ENCODE measurements around the gene CDK5RAP3.
"Not testable (repeated sequence)": the region's sequence is repeated elsewhere in the genome, so short reads cannot be mapped to it uniquely, and the experiment has no call there.

The CDK5RAP3 gene

DNA sequence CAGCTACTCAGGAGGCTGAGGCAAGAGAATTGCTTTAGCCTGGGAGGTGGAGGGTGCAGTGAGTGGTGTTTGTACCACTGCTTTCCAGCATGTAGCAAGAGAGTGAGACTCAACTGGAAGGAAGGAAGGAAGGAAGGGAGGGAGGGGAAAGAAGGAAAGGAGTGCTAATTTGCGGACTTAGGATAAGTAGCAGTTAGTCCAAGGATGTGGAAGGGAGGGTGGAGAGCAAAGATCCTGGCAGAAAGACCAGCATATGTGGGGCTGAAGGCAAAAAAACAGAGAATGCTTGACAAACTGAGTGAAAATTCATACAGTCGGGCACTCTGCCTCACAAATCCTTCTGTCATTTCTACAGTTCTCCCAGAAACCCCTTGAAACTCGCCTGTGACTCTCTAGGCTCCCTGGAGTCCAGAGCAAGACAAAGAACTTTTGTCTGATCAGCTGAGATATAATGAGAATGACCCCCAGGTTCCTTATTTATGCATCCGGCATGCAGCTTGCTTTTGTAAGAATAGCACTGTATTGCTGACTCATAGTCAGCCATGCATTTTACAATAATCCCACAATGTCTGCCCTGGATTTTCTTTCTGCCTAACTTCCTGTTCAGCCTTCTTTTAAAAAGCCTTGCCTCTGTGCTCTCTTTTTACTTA is 31.5 kb downstream of the CDK5RAP3 start:
- DNase-seq: peak; percentile 23

GRCh38 chr17:48002916-48003416 is 32.1 kb downstream of the CDK5RAP3 start:
- DNase-seq: no peak

- DNase-seq: no peak
Measured at GRCh38 chr17:48003417-48004151, 32.7 kb downstream of the CDK5RAP3 start.

GRCh38 chr17:48004983-48005382 is 34.1 kb downstream of the CDK5RAP3 start:
- DNase-seq: no peak

- DNase-seq: no peak
Measured at GRCh38 chr17:48006936-48007709, 36.2 kb downstream of the CDK5RAP3 start.

- DNase-seq: no peak
Measured at GRCh38 chr17:48010193-48010592, 39.3 kb downstream of the CDK5RAP3 start.

DNA sequence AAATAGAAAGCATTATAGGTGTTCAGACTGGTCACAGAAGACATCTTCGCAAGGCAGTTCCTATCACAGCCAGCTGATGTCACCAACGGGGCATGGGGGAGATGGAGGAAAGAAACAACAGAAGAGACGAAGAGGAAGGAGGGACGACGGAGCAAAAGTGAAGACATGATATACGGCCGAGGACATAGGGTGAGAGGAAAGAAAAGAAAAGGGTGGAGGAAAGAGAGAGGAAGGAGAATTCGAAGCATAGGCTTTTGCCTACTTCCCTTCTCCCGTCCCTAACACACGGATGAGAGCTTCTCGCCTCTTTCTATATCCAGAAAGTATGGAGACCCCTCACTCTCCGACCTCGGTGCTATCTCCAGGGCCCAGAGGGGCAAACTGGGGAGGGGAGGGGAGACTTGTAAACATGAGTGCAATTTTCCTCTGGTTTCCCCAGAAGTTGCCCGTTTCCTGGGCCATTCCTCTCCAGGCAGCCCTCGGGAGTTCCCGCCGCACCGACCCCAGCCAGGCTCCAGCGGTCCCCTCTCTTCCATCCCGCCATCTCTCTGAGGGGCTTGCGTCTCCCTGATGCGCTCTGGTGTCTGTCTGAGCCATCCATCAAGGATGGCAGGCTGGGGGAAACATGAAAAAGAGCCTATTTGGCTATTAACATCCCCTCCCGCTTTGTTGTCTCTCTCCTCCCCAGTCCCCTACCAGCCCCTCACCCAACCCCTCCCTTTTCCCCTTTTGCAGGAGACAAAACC is 40.7 kb downstream of the CDK5RAP3 start:
- DNase-seq: peak; percentile 27

- peak; percentile 75 for DNase-seq
Measured at GRCh38 chr17:48012151-48012520, 41.2 kb downstream of the CDK5RAP3 start.

DNA sequence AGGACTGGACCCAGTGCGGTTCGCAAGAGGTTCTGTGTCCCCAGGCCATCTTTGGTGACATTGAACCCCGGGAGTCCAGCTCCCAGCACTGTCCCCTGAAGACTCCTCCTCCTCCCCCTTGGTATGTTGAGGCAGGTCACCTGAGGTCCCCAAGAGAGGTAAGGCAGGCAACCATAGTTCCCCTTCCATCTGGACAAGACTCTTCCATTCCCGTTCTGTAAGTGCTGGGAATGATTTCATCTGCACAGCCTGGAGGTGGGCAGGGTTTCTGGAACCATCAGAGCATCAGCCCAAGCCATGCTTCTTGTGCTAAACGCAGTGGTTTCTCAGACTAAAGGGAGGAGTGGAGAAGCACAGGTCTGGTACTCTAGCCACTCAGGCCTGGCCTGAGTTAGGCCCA is 41.7 kb downstream of the CDK5RAP3 start:
- no peak for DNase-seq

DNA sequence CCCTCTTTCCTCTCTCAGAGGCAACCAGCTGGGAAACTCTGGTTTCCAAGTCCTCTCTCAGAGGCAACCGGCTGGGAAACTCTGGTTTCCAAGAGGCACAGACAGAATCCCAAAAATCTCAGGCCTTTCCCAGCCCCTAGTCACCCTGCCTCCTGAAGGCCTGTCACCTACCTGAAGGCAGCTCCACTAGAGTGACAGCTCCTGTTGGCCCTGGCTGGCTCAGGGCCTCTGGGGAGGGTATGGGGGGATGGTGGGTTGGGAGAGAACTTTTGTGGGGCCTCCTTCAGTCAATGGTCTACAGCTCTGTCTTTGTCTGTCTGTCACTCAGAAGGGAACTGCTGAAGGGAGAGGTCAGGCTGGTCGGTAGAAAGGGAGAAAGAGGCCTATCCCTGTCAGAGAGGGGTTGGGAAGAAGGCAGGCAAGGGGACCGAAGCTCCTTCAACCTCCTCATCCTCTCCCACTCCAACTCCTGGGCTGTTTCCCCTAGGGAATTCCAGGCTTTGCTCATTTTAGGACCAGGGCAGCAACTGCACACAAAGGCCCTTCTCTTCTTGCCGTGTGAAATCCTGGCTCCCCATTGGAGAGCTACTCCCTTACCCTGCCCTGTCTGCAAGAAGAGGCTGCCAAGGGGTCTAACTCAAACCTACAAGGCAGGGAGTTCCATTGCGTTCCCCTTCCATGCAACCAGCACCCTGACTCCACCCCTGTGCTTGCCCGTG is 43.1 kb downstream of the CDK5RAP3 start:
- no peak for DNase-seq

GRCh38 chr17:48014595-48015111 is 43.7 kb downstream of the CDK5RAP3 start:
- no peak for DNase-seq

DNA sequence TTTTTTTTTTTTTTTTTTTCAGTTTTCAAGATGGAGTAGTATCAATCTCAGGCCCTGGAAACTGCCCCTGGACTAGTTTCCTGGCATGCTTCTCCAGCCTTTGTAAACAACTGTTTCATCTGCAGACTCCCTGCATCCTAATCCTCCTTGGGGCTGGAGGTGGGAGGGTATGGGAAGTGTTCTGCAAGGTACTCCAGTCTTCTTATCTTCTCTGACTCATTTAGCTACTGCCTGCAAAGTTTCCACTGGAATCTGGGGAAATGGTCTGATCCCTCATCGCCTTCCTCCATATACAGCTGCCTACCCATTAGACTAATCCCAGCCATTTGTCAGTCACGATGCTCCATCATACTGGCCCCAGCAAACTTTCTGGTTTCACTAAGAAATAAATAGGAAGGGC is 45.2 kb downstream of the CDK5RAP3 start:
- DNase-seq: no peak

- not testable (repeated sequence) for DNase-seq
Measured at GRCh38 chr17:48017817-48018158, 46.9 kb downstream of the CDK5RAP3 start.

- DNase-seq: no peak
Measured at GRCh38 chr17:48021934-48022333, 51.0 kb downstream of the CDK5RAP3 start.

DNA sequence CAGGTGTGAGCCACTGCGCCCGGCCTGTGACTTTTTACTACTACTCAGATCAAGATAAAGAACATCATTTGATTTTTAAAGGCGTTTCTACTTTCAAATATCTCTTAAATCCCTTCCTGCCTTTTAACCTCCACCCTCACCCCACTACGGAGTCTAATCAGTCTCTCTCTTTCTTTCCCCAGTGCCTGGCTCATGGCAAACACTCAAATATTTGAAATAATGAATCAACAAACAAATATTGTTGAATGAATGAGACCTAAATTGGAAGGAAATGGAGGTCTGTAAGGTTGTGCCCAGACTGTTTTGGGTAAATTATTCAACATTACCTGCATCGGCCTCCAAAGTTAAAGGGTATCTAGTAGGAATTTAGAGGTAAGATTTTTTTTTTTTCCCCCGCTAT is 52.0 kb downstream of the CDK5RAP3 start:
- no peak for DNase-seq

GRCh38 chr17:48023400-48024148 is 52.7 kb downstream of the CDK5RAP3 start:
- DNase-seq: peak; percentile 38

- peak; percentile 37 for DNase-seq
Measured at GRCh38 chr17:48024149-48025039, 53.5 kb downstream of the CDK5RAP3 start.

DNA sequence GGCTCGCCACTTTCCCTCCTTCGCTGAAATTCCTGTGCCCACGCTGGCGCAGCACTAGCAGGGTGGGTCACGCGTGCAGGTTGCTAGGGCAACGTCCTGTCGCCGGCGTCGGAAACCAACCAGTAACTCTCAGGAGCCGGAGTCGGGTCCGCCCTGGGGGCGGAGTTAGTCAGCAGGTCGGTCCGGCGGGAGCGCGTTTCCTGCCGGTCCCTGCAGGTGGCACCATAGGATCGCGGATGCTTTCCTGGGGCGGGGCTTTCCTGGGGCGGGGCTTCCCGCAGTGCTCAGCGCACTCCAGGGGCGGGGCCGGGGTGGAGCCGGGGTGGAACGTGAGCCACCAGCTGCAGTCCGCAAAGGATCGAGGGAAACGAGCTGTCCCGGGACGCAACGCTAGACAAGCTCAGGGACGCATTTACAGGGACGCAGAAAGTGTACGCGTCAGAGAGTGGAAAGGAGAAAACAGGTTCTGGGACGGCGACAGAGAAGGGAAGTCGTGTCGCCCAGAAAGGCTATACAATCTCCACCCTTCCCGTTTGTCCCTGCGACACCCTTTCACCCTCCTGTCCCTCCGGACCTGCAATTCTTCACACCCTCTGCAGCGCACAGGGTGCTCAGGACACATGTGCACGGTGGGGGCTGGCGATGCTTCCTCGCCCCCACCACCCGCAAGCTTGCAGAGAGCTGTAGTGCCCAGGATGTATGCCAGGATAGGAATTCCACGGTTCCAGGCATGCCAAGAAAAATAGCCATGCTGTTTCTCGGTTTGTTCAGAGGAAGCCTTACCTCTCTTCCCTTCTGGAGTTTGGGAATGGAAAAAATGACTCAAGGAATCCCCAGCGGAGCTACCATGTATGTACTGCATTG is 54.4 kb downstream of the CDK5RAP3 start:
- peak; percentile 97 for DNase-seq

- DNase-seq: no peak
Measured at GRCh38 chr17:48025904-48026501, 55.1 kb downstream of the CDK5RAP3 start.

Measured in CD4-positive, alpha-beta T cell treated with Interleukin-15 for 1 hour (primary cell).